ENCODE results near the gene MRPL41.
A peak's percentile ranks its signal among the peaks of the same experiment; 100 is the strongest.
"Not testable (repeated sequence)": the region's sequence is repeated elsewhere in the genome, so short reads cannot be mapped to it uniquely, and the experiment has no call there.

Gene MRPL41

DNA sequence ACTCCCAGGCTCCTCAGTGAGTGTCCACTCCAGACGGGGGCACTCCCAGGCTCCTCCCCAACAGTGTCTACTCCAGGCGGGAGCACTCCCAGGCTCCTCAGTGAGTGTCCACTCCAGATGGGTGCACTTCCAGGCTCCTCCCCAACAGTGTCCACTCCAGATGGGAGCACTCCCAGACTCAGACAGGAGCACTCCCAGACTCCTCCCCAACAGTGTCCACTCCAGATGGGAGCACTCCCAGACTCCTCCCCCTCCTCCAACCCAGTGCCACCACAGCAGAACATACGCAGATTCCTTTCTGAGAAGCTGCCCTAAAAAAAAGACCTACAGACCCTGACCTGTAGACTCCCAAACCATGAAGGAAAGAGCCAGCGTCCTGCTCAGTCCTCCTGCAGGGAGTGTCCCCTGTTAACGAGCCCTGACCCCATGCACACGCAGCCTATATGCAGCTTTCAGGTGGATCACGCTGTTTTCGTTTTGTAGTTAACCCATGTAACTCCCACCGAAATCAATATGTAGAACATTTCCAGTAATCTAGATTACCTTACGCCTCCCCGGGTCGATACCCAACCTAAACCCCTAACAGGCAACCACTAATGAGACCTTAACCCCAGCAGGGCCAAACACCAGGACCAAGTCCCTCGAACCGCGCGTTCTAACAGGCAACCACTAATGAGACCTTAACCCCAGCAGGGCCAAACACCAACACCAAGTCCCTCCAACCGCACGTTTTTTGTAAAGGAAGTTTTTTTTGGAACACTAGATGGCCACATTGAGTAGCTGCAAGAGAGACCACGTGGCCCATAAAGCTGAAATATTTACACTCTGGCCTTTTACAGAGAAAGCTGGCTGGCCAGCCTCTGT is 17.2 kb upstream of the MRPL41 start:
- TF ChIP-seq, protein P1, sequence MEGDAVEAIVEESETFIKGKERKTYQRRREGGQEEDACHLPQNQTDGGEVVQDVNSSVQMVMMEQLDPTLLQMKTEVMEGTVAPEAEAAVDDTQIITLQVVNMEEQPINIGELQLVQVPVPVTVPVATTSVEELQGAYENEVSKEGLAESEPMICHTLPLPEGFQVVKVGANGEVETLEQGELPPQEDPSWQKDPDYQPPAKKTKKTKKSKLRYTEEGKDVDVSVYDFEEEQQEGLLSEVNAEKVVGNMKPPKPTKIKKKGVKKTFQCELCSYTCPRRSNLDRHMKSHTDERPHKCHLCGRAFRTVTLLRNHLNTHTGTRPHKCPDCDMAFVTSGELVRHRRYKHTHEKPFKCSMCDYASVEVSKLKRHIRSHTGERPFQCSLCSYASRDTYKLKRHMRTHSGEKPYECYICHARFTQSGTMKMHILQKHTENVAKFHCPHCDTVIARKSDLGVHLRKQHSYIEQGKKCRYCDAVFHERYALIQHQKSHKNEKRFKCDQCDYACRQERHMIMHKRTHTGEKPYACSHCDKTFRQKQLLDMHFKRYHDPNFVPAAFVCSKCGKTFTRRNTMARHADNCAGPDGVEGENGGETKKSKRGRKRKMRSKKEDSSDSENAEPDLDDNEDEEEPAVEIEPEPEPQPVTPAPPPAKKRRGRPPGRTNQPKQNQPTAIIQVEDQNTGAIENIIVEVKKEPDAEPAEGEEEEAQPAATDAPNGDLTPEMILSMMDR (IDR thresholded peaks at IDR 0.05; ENCODE audit: insufficient read depth, low read length, missing control alignments) = peak; percentile 62
- no peak for DNase-seq (ENCODE audit: low read depth, low spot score)
- ChIA-PET CTCF (interaction anchor here (0.6 to 1.8 kb wide), 23 partner anchors 8 to 269 kb away, joined by 3 to 16 read pairs (median 4); partner anchors contain the start of genes DPH7, MRPL41 and PNPLA7), POLR2A (no interaction called here)
- H3K4me3 ChIP-seq (ENCODE audit: low read depth, low read length) = no peak overlapping the region

DNA sequence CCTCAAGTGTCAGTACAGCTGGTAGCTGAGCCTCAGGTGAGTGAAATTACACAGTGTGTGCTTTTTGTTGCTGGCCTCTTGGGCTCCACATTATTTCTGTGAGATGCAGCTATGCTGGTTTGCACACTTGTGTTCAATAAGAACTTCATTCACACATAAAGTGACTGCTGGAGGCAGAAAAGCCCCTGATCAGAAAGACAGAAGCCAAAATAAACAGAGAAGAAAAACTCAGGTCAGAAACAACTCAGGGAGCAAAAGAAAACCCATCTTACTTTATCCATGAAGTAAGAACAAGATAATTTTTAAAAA is 16.6 kb upstream of the MRPL41 start:
- H3K4me3 ChIP-seq (ENCODE audit: low read depth, low read length) = no peak overlapping the region
- TF ChIP-seq, protein P1 (IDR thresholded peaks at IDR 0.05; ENCODE audit: insufficient read depth, low read length, missing control alignments) = no peak
- no peak for DNase-seq (ENCODE audit: low read depth, low spot score)
- CTCF ChIA-PET = interaction anchor here (0.6 to 1.8 kb wide), 23 partner anchors 8 to 270 kb away, joined by 3 to 16 read pairs (median 4); partner anchors contain the start of genes DPH7, MRPL41 and PNPLA7
- POLR2A ChIA-PET = no interaction called here

DNA sequence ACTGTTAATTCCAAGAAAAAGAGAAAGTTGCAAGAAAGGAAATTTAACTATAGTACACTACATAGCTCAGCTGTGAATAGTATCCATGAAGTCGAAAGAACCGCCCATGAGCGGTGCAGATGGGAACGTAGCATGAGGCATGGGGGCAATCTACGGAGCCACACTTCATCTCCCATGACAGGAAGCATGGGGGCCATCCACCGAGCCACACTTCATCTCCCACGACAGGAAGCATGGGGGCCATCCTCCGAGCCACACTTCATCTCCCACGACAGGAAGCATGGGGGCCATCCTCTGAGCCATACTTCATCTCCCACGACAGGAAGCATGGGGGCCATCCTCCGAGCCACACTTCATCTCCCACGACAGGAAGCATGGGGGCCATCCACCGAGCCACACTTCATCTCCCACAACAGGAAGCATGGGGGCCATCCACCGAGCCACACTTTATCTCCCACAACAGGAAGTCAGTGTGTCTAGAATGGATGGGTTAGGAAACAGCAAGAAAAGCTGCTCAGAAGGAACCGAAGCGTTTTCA is 15.0 kb upstream of the MRPL41 start:
- CTCF ChIA-PET = interaction anchor here (1.7 to 2.9 kb wide), 2 partner anchors 8 to 10 kb away, joined by 4 to 12 read pairs; no protein-coding TSS in a partner anchor
- POLR2A ChIA-PET; DNase-seq (ENCODE audit: low read depth, low spot score); H3K4me3 ChIP-seq (ENCODE audit: low read depth, low read length): not testable (repeated sequence)

DNA sequence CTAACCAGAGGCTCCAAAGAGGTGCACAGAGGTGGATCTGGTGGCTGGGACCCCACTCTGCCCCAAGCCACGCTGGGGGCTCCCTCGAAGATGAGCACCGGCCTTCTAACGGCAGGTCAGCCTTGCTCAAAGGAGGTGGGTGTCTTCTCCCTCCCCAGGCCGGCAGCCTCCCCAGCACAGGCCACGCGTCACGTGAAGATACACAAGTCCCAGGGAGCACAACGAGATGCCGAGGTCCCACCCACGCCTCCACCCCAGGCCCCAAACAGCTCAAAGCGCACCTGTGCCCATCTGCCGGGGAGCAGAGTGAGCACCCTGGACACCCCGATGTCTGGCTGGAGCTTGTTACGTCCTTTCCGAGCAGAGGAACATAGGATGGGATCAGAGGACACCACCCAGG is 13.6 kb upstream of the MRPL41 start:
- no peak for DNase-seq (ENCODE audit: low read depth, low spot score)
- ChIA-PET CTCF (interaction anchor here (1.0 to 2.9 kb wide), 3 partner anchors 11 to 41 kb away, joined by 3 to 12 read pairs (median 3); partner anchors contain the start of gene DPH7), POLR2A (no interaction called here)
- TF ChIP-seq, protein P1 (IDR thresholded peaks at IDR 0.05; ENCODE audit: insufficient read depth, low read length, missing control alignments) = no peak
- no peak overlapping the region for H3K4me3 ChIP-seq (ENCODE audit: low read depth, low read length)

DNA sequence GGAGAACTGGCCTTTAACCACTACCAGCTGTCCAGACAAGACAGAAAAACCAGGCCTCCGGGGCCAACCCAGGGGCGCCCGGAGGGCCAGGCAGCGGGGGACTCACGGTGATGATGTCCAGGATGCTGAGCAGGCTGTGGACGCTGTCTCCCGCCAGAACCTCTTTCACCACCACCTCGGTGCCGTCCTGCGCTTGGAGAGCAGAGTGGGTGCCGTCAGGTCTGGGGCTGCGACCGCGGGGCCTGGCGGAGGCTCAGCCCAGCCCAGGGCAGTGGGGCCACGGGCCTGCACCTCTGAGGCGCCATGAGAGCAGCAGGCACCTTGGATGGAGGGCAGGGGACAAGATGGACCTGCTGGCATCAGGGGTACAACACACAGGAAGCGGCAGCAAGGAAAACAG is 11.1 kb upstream of the MRPL41 start:
- POLR2A ChIA-PET = no interaction called here
- no peak for DNase-seq (ENCODE audit: low read depth, low spot score)
- TF ChIP-seq, protein P1 (IDR thresholded peaks at IDR 0.05; ENCODE audit: insufficient read depth, low read length, missing control alignments) = no peak
- CTCF ChIA-PET = interaction anchor here (0.9 to 4.5 kb wide), 3 partner anchors 9 to 19 kb away, joined by 3 to 17 read pairs (median 8); no protein-coding TSS in a partner anchor
- H3K4me3 ChIP-seq (ENCODE audit: low read depth, low read length) = no peak overlapping the region

DNA sequence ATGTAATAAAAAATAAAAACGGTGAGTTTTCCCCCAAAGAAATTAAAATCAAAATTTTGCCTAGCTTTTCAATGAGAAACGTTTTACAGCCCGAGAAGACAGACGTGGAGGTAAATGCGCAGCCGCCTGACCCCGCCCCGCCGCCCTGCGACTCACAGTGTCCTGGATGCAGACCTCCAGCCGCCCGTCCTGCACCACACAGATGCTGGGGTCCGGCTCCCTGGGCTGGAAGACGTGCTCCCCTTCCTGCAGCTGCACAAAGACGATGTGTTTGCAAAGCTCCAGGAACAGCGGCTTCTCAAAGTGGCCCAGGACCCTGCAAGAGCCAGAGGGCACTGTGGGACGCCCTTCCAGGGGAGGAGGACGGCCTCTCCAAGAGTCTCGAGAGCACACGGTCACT is 9.2 kb upstream of the MRPL41 start:
- no peak overlapping the region for H3K4me3 ChIP-seq (ENCODE audit: low read depth, low read length)
- CTCF ChIA-PET = interaction anchor here (1.1 to 4.5 kb wide), 4 partner anchors 9 to 17 kb away, joined by 3 to 17 read pairs (median 10); partner anchors contain the start of genes MRPL41 and PNPLA7
- TF ChIP-seq, protein P1 (IDR thresholded peaks at IDR 0.05; ENCODE audit: insufficient read depth, low read length, missing control alignments) = no peak
- DNase-seq (ENCODE audit: low read depth, low spot score) = no peak
- POLR2A ChIA-PET = no interaction called here
